HepG2 (cell line): Measurements from ENCODE around the gene HSP90AA1. TPM values are rescaled to one million over a fixed set of nuclear protein-coding genes. Genes with fewer than 3 reads are reported as not detected.

ENCODE experiments used
- ATAC-seq: fragments of 200-7000 bp; cut with Tn5 transposase; 3 replicates; pipeline ENCODE4 v1.9.1; 2020; ENCODE audit warnings: mild to moderate bottlenecking, moderate library complexity
- BruUV-seq: library from RNA; stranded (reverse); fragments of 400-500 nt; replicated peaks from 2 replicates; lab custom pipeline; 2021; lab: Mats Ljungman, UMichigan
- CTCF ChIA-PET: fragments of 300-600 bp; formaldehyde crosslinking; extraction: SDS; loops from one replicate; lab custom pipeline; 2021; ENCODE audit warnings: low total read pairs, inconsistent platforms, low intra/inter-chr PET ratio; lab: Yijun Ruan, JAX
- POLR2A ChIA-PET: fragments of 350-600 bp; sonication (Branson Sonifier 250); formaldehyde crosslinking; loops from one replicate; lab custom pipeline; 2020; ENCODE audit warnings: antibody characterized with exemption, inconsistent platforms; lab: Yijun Ruan, JAX
- DNase-seq: peaks from one replicate; pipeline ENCODE4 v3.0.0-alpha.2; 2015; ENCODE audit warnings: low spot score
- FAIRE-seq: peaks from 3 replicates; lab custom pipeline; 2011; peaks lifted over from hg19 to GRCh38; lab: Jason Lieb, UNC
- H2AFZ ChIP-seq: one replicate; pipeline ENCODE4 v1.6.1; 2011; ENCODE audit warnings: low read length, inconsistent platforms
- H3K27ac ChIP-seq: fragments of 300-600 bp; 3 replicates; pipeline ENCODE4 v1.8.0; 2011; ENCODE audit warnings: mixed run types, mild to moderate bottlenecking, mixed read lengths, low read length, inconsistent platforms; ENCODE audit not compliant: insufficient read depth; ENCODE audit errors: extremely low read length
- H3K27me3 ChIP-seq, 2 experiments: fragments of 200-600 bp in 1 of 2; 2 replicates in 1 of 2; 3 replicates in 1 of 2; pipeline versions ENCODE4 v1.6.0 to v1.8.0; 2011; ENCODE audit warnings: low read length in 2 of 2, mild to moderate bottlenecking in 2 of 2, moderate library complexity in 2 of 2, inconsistent platforms in 1 of 2; ENCODE audit not compliant: insufficient read depth in 2 of 2, control insufficient read depth in 1 of 2
- H3K36me3 ChIP-seq, 2 experiments: fragments of 200-600 bp in 1 of 2; replicated peaks in 1 of 2; 2 replicates in 1 of 2; 3 replicates in 1 of 2; pipeline versions ENCODE4 v1.5.1 to v1.8.0; 2011; ENCODE audit warnings: low read length in 2 of 2, inconsistent platforms in 1 of 2; ENCODE audit not compliant: insufficient read depth in 2 of 2, control insufficient read depth in 1 of 2
- H3K4me1 ChIP-seq: 2 replicates; pipeline ENCODE4 v1.5.1; 2012; ENCODE audit warnings: low read length, inconsistent platforms; ENCODE audit not compliant: insufficient read depth
- H3K4me2 ChIP-seq: 2 replicates; pipeline ENCODE4 v1.6.0; 2011; ENCODE audit warnings: low read depth, low read length, inconsistent platforms
- H3K4me3 ChIP-seq, 3 experiments: fragments of 200-600 bp in 1 of 3; sonication (generic), shearing (Covaris generic) in 1 of 3; replicated peaks in 1 of 3; 2 replicates each; pipeline ENCODE4 v1.5.1; 2011 to 2016; ENCODE audit warnings: low read length in 3 of 3, inconsistent platforms in 2 of 3, low read depth in 2 of 3, mild to moderate bottlenecking in 2 of 3, control low read depth in 1 of 3, mixed read lengths in 1 of 3; ENCODE audit not compliant: insufficient read depth in 1 of 3
- H3K79me2 ChIP-seq: one replicate; pipeline ENCODE4 v1.6.1; 2011; ENCODE audit warnings: low read length, inconsistent platforms; ENCODE audit not compliant: insufficient read depth
- H3K9ac ChIP-seq: 2 replicates; pipeline ENCODE4 v1.6.0; 2011; ENCODE audit warnings: mild to moderate bottlenecking, low read depth, low read length, inconsistent platforms; ENCODE audit not compliant: insufficient read depth
- H3K9me3 ChIP-seq: 2 replicates; pipeline ENCODE4 v1.5.1; 2012; ENCODE audit warnings: mild to moderate bottlenecking, low read length
- H4K20me1 ChIP-seq: 2 replicates; pipeline ENCODE4 v1.6.0; 2011; ENCODE audit warnings: inconsistent platforms, mild to moderate bottlenecking, low read length, moderate library complexity; ENCODE audit not compliant: insufficient read depth
- AKAP8 ChIP-seq: sonication (generic); formaldehyde crosslinking; IDR thresholded peaks from 2 replicates; pipeline ENCODE4 v1.5.1; 2020; ENCODE audit warnings: mild to moderate bottlenecking, missing genetic modification reagents
- CTCF ChIP-seq: sonication (generic); formaldehyde crosslinking; IDR thresholded peaks from 2 replicates; pipeline ENCODE4 v1.5.0; 2020; ENCODE audit warnings: mild to moderate bottlenecking, missing genetic modification reagents, moderate library complexity
- FOXJ3 ChIP-seq: sonication (generic); formaldehyde crosslinking; IDR thresholded peaks from 2 replicates; pipeline ENCODE4 v1.4.0; 2020; ENCODE audit warnings: missing genetic modification reagents, mild to moderate bottlenecking, borderline replicate concordance
- GATAD1 ChIP-seq: IDR thresholded peaks from 2 replicates; pipeline ENCODE4 v1.6.1; 2016; ENCODE audit warnings: missing genetic modification reagents, missing compliant biosample characterization
- IKZF5 ChIP-seq: IDR thresholded peaks from 2 replicates; pipeline ENCODE4 v1.6.1; 2018; ENCODE audit warnings: missing genetic modification reagents, mild to moderate bottlenecking, missing compliant biosample characterization
- KLF15 ChIP-seq: sonication (generic); formaldehyde crosslinking; IDR thresholded peaks from 2 replicates; pipeline ENCODE4 v1.8.1; 2023; ENCODE audit warnings: borderline replicate concordance, mild to moderate bottlenecking, inconsistent platforms, missing genetic modification reagents, mixed read lengths
- NFKBIZ ChIP-seq: IDR thresholded peaks from 2 replicates; pipeline ENCODE4 v1.6.1; 2018; ENCODE audit warnings: missing genetic modification reagents, missing compliant biosample characterization
- SCMH1 ChIP-seq: sonication (generic); formaldehyde crosslinking; IDR thresholded peaks from 2 replicates; pipeline ENCODE4 v1.9.0; 2021; ENCODE audit warnings: missing genetic modification reagents, mild to moderate bottlenecking, borderline replicate concordance
- SIX4 ChIP-seq: sonication (generic); formaldehyde crosslinking; IDR thresholded peaks from 2 replicates; pipeline ENCODE4 v1.4.0; 2020; ENCODE audit warnings: missing genetic modification reagents
- SMC3 ChIP-seq: IDR thresholded peaks from 2 replicates; pipeline ENCODE4 v1.6.1; 2011; ENCODE audit warnings: low read length, improper control_type of control experiment
- THAP7 ChIP-seq: sonication (generic); formaldehyde crosslinking; IDR thresholded peaks from 2 replicates; pipeline ENCODE4 v1.8.1; 2023; ENCODE audit warnings: mild to moderate bottlenecking, missing genetic modification reagents
- ZBTB4 ChIP-seq: sonication (generic); formaldehyde crosslinking; IDR thresholded peaks from 2 replicates; pipeline ENCODE4 v1.4.0; 2020; ENCODE audit warnings: missing genetic modification reagents, mild to moderate bottlenecking, borderline replicate concordance
- ZFP36L2 ChIP-seq: sonication (generic); formaldehyde crosslinking; IDR thresholded peaks from 2 replicates; pipeline ENCODE4 v1.4.0; 2020; ENCODE audit warnings: missing genetic modification reagents
- ZNF260 ChIP-seq: sonication (generic); formaldehyde crosslinking; IDR thresholded peaks from 2 replicates; pipeline ENCODE4 v1.4.0; 2020; ENCODE audit warnings: missing genetic modification reagents, low read depth, mild to moderate bottlenecking, borderline replicate concordance
- ZNF598 ChIP-seq: sonication (generic); formaldehyde crosslinking; IDR thresholded peaks from 2 replicates; pipeline ENCODE4 v1.5.1; 2020; ENCODE audit warnings: mild to moderate bottlenecking, missing genetic modification reagents, borderline replicate concordance
- ZNF768 ChIP-seq: sonication (generic); formaldehyde crosslinking; IDR thresholded peaks from 2 replicates; pipeline ENCODE4 v1.4.0; 2020; ENCODE audit warnings: missing genetic modification reagents
- ZSCAN22 ChIP-seq: sonication (generic); formaldehyde crosslinking; IDR thresholded peaks from 2 replicates; pipeline ENCODE4 v1.4.0; 2020; ENCODE audit warnings: mild to moderate bottlenecking, missing genetic modification reagents
- WGBS: methylation state at CpG from one replicate; pipeline ENCODE4 v1.1.6; 2017; ENCODE audit warnings: low lambda C conversion rate; 5-methylcytosine and 5-hydroxymethylcytosine counted together
- in situ Hi-C: cut with HindIII; loops from 2 replicates; pipeline ENCODE4 v1.10.0; 2017; ENCODE audit warnings: low pct_unique_long_range_greater_than_20kb; ENCODE audit not compliant: extremely low pct_ligation_motif_present
- intact Hi-C: fragments of 100-400 bp; cut with micrococcal nuclease; formaldehyde crosslinking; loops from one replicate; pipeline ENCODE4 v1.10.0; 2022; ENCODE audit not compliant: unreplicated experiment
- polyA plus RNA-seq, 8 experiments: library from polyadenylated mRNA; depleted of rRNA in 3 of 8; stranded (reverse) in 7 of 8; unstranded in 1 of 8; fragments of >200 nt; fragmentation: Illumina TruSeq in 4 of 8; extraction: Trizol in 4 of 8; gene quantifications; 2 replicates each; pipeline versions ENCODE4 v1.2.1 to v1.2.3, GENCODE V29; 2011 to 2016; ENCODE audit warnings: low read depth in 4 of 8, missing spikeins in 1 of 8, mixed read lengths in 1 of 8; ENCODE audit not compliant: insufficient read depth in 1 of 8
- total RNA-seq, 5 experiments: library from RNA; depleted of rRNA; stranded (reverse); fragments of >200 nt; fragmentation: Illumina TruSeq; extraction: Trizol; gene quantifications; 2 replicates each; pipeline ENCODE4 v1.2.3, GENCODE V29; 2016; ENCODE audit warnings: low read depth in 1 of 5

HSP90AA1 gene
- total and polyA plus RNA-seq, 2 of the 13 experiments (the other 11 are each of a cell fraction or from before 2014, with no cell fraction given): 262 to 636 TPM

- Histone ChIP-seq H3K9ac (peak overlapping the region; percentile 41; the same call in 1 of the 2 replicates), H4K20me1 (no peaks in the 10 kb centered on the region), H3K79me2 (no peaks in the 10 kb centered on the region), H3K4me2 (peak overlapping the region; percentile 93), H3K36me3 (no peaks in the 10 kb centered on the region), H2AFZ (no peak overlapping the region), H3K9me3 (no peaks in the 10 kb centered on the region), H3K4me1 (peaks cover 19% of the 10 kb centered on the region), H3K27ac (no peak overlapping the region), H3K4me3 (peak overlapping the region; percentile 22 to 68 (median 47); a peak in 5 of 6 replicates), H3K27me3 (peaks cover 2 to 3% of the 10 kb centered on the region in 2 experiments; a peak in 3 of 5 replicates)
- POLR2A ChIA-PET: interaction anchor here (1.2 to 2.3 kb wide), 3 partner anchors 15 to 33 kb away, joined by 3 to 9 read pairs (median 4); no protein-coding TSS in a partner anchor
- WGBS: 3% methylated on average over 14 of the region's 26 CpGs
- BruUV-seq: no TSS peak
- FAIRE-seq (peak; percentile 77), ATAC-seq (peak; percentile 79), DNase-seq (peak; percentile 83)
- CTCF ChIA-PET: interaction anchor here (2.7 kb wide), 1 partner anchor 33 kb away, joined by 22 read pairs; no protein-coding TSS in a partner anchor
- in situ Hi-C loops: loop anchor here (5.0 kb wide), 1 partner anchor 34 kb away; no protein-coding TSS in a partner anchor
- intact Hi-C loops: loop anchor here (1.0 kb wide), 1 partner anchor 33 kb away; no protein-coding TSS in a partner anchor
- TF ChIP-seq SIX4 (CRISPR knock-in tag) (no peak), GATAD1 (CRISPR knock-in tag) (no peak), CTCF (CRISPR knock-in tag) (peak; percentile 57), NFKBIZ (CRISPR knock-in tag) (no peak), SCMH1 (no peak), KLF15 (no peak), ZBTB4 (CRISPR knock-in tag) (no peak), THAP7 (CRISPR knock-in tag) (no peak), AKAP8 (CRISPR knock-in tag) (no peak), ZNF768 (CRISPR knock-in tag) (no peak), IKZF5 (CRISPR knock-in tag) (no peak), ZNF260 (no peak), ZFP36L2 (CRISPR knock-in tag) (no peak), ZSCAN22 (CRISPR knock-in tag) (no peak), ZNF598 (CRISPR knock-in tag) (no peak), FOXJ3 (CRISPR knock-in tag) (no peak), SMC3 (0 out of 2 replicates have a peak, but pooled peaks have one; percentile 38)
These were observed 23.6 kb downstream of the HSP90AA1 start for GRCh38 chr14:102063109-102063807.
